Hindlimb muscle (tissue), 1 donor: ENCODE results near the gene FRYL. TPM values are rescaled to one million over a fixed set of nuclear protein-coding genes. Genes with fewer than 3 reads are reported as not detected.
A peak's percentile ranks its signal among the peaks of the same experiment; 100 is the strongest.

Source experiments
- DNase-seq: peaks from one replicate; pipeline ENCODE4 v3.0.0-alpha.2; 2013
- polyA plus RNA-seq: library from polyadenylated mRNA; unstranded; fragments of 120-200 nt; gene quantifications from one replicate; pipeline ENCODE4 v1.2.1, GENCODE V29; 2013; ENCODE audit not compliant: insufficient read length

FRYL gene
- polyA plus RNA-seq, 1 donor, result 25.6 TPM

DNA sequence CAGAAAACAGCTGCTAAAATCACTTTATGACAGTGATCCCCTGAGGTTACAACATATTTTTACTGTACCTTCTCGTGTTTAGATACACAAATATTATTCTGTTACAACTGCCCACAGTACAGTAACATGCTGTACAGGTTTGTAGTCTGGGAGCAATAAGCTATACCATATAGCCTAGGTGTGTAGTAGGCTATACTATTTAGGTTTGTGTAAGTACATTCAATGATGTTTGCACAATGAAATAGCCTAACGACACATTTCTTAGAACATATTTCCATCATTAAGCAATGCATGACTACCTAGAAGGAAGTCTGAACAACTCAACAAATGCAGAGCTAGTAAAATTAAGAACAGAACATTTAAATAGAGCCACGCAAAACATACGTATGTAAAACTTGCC, 177.3 kb downstream of the FRYL start:
- DNase-seq, result no peak

DNA sequence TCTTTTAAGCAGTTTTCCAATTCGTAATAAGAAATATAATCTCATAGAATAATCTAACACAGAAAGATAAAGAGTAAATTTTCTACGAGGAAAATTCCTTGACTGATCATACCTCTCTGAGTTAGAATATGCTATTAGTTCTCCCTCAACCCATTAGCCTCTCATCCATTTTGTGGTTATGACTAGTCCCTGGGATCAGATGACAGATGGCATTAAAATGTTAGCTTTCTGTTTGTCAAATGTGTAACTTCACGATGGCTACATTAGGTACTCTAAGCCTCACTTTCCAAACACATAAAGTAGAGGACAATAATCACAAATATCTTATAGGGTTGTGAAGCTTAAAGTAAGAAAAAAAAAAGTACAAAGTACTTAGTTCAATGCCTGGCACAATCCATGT, 177.9 kb downstream of the FRYL start:
- no peak for DNase-seq

GRCh38 chr4:48596336-48596735, 183.7 kb downstream of the FRYL start:
- no peak for DNase-seq

- DNase-seq, result peak; percentile 1
These were observed 185.9 kb downstream of the FRYL start for GRCh38 chr4:48594180-48594579.

DNA sequence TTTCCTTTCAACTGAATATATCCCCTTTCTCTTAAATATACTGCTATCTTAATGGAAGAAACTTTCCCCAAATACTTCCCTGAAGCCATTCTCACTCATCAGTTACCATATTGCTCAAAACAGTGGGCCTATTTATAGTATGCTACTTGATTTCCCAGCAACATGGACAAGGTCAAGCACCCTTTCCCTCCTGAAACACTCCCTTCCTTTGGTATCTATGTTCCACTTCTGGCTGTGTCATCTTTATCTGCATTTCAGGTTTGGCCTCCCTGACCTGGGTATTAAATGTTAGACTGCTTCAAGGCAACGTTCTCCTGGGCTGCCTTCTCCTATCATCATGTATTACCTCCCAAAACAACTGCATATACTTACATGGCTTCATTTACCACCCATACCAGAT, 188.7 kb downstream of the FRYL start:
- DNase-seq, result no peak

DNA sequence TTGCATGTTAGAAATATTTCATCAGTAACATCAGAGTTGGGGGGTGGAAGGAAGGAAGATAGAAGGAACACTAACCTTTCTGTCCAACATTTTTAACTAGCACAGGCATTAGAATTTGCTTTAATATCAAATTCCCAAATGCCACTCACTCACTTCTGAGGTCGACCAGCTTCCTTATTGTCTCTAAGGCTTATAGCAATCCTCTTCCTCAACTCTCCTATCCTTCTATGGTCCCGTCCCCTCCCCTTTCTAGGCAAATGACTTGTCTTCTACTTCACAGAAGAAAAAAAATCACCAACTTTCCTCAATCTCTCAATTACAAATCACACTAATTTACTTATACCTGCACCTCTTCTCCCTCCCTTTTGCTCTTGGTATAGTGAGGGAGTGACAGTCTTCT, 189.2 kb downstream of the FRYL start:
- no peak for DNase-seq

GRCh38 chr4:48589098-48589445, 191.0 kb downstream of the FRYL start:
- no peak for DNase-seq

DNA sequence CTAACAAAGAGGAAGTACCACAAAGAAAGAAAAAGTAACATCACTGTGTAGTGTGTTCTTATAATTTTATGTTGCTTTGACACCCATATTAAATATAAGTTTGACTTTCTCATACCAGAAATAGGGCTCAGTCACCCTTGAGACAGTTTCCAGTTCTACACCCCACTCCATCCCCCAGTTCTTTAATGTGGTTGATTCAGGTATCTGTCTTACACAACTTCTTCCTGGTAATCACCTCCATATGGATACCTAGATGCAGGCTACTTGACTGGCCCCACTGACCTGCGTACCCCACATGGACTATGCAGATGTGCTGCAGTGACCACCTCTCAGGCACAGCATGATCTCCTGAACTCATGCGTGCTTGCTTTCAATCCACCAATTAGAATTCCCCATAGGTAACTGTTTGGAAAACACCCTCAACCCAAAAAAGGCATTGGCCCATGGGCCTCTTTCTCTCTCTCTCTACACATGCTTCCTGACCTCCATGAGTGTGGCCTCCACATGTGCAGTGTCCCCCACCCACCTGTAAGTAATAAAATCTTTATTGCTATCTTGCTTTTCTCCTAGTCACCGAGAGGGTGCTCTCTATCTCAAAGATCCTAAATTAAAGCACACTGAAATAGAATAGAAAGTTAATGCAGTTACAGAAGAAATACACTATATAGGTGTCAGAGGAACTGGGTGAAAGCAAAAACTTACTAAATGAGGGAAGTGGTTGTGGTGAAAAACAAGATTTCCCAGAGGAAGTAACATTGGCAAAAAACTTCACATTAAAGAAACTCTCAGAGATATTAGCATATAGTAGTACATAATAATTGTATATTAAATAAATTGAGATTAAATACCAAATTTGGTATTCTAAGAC, 191.6 kb downstream of the FRYL start:
- DNase-seq, result no peak

GRCh38 chr4:48585401-48585800, 194.7 kb downstream of the FRYL start:
- no peak for DNase-seq

DNA sequence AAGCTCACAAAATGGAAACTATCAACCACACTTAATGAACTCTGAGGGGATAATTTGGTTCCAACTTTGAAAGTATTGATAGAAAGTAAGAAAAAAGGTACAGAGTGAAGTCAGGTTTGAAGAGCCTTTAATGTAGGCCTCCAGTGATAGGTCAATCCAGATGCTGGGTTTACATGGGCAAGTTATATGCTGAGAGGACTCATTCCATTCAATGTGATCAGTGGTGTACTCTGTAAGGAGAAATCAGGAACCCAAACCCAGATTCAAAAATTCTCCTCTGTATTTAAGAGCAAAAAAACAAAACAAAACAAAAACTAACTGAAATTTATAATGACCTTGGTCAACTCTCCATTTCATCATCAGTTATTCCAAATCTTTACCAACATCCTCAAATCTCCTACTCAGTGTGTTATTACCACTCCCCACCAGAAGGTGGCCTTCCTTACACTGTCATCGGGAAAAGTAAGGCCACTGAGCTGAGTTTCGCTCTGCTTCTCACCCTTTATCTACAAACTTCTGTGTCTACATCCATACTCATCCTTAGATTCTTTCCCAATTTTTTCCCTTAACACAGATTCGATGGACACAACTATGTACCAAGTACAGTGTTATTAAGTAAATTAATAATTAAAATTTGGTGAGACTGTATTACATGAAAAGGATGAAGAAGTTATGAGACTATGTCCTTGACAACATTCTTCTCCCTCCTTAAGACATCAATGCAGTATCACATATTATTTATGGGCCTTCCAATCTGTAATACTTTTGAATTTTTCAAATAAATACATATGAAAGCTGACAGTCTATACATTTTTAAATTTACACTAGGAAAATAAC, 201.7 kb downstream of the FRYL start:
- peak; percentile 65 for DNase-seq

GRCh38 chr4:48575964-48576363, 204.1 kb downstream of the FRYL start:
- no peak for DNase-seq

GRCh38 chr4:48571471-48571870, 208.6 kb downstream of the FRYL start:
- DNase-seq, result no peak

- DNase-seq, result no peak
These were observed 209.3 kb downstream of the FRYL start for GRCh38 chr4:48570646-48571220.

DNA sequence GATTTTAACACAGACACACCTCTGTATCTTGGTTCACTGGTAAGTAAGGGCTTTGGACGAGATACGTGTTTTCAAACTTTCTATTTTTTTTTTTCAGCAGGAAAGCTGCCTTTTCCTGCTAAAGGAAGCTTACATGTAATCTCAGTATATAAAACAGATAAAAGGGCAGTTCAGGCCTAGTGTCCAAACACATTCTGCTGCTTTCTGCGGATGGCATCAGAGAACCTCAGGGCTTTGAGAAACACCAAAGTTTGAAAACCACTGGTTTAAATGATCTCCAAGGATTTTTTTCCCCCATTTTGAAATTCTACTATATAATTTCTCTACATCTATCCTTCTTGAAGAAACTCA, 214.1 kb downstream of the FRYL start:
- DNase-seq, result no peak

DNA sequence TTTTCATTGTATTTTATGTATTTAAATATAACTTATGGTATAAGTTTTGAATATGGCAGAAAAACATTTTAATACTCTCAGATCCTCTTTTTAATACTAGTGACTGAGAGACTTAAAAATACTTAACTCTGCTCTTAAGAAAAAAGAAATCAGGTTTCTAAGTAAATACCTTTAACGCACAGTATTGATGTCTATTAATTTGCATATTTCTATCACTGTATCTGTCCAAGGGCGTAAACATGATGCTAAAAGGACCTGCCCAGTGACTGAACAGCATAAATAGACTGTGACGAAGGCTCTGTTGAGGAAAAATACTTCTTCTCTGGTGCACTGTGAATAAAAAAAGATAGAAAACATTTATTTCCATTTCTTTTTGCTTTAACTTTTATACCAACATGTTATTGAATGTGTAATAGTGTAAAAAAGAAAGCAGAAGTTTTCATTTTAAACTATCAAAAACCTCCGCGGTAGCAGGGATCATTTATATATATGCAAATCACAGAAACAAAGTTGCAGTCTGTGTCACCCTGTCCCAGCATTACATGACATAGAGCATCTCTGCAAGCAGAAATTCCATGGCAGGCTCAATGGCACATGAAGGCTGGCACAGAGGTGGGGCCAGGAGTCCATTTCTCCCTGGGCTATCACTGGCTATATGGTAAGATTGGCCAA, 214.6 kb downstream of the FRYL start:
- DNase-seq, result no peak

DNA sequence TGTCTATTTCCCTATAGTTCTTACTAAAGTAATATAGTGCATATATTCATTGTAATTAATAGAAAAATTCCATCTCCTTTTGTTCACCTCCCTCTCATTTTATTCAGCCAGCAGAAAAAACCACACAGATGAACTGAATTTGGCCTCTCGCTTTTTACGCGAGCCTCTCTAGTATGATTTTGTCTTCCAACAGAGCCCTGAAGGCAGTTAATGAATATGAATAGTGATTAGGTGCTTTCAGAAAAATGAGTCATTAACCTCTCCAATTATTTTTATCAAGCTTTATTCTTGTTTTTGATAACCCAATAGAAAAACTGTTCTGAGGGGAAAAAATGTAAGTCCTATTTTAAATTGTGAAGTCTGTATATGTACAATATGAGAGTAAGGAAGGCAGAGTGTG, 215.9 kb downstream of the FRYL start:
- no peak for DNase-seq

GRCh38 chr4:48558819-48559218, 221.3 kb downstream of the FRYL start:
- DNase-seq, result no peak

- DNase-seq, result no peak
These were observed 222.1 kb downstream of the FRYL start for GRCh38 chr4:48558026-48558425.

GRCh38 chr4:48557478-48557877, 222.6 kb downstream of the FRYL start:
- no peak for DNase-seq

DNA sequence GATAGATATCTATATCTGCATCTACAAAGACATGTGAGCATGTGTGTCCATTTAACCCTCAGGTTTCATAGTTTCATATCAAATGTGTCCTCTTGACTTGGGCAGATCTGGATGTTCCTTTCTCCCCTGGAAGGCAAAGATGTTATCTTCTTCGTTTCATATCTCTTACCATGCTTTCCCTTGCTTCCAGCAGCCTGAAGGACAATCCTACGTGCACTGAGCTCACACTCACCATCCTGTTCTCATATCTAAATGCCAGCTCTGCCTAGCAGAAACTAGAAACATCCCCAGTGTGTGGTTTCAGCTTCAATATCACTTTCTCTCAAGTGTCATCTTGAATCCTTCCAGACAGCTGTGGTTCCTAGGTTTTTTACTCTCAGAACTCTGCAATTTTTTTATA, 223.8 kb downstream of the FRYL start:
- no peak for DNase-seq

DNA sequence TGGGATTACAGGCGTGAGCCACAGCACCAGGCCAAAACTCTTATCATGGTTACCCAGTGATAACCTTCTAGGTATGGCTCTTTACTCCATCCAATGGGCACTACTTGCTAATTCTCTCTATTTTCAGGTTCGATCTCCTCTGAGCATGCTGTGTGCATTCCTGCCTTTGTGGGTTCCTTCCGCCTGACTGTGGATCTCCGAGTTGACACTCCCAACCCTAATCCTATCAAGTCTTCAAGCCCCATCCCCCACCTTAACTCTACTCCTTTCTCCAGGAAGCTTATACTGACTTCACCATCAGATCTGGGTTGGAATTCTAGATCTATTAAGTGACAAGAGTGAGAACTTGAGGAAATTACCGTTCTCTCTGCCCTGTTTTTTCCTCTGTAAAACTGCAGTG, 225.5 kb downstream of the FRYL start:
- DNase-seq, result no peak

- DNase-seq, result no peak
These were observed 226.4 kb downstream of the FRYL start for GRCh38 chr4:48553720-48554119.

GRCh38 chr4:48546336-48546735, 233.7 kb downstream of the FRYL start:
- peak; percentile 28 for DNase-seq
